ENCODE measurements around the gene CEP290. TPM values are rescaled to one million over a fixed set of nuclear protein-coding genes. Genes with fewer than 3 reads are reported as not detected.

The CEP290 gene
- total and polyA plus RNA-seq, 2 experiments from 2014 or later, result 17.3 to 25.7 TPM

Small RNA genes within 50 kb of the gene (small RNA-seq; reads per million reads assigned to genes)
- gene RNA5SP364 (ENCODE audit: low replicate concordance), result not detected

Other genes starting within 250 kb of the CEP290 start
- 0.03 TPM in 1 of 2 replicates, not detected in the other for gene C12orf50, start 112.7 kb downstream of the CEP290 start, total RNA-seq (2014; rRNA removed; shearing (Covaris generic))
- not detected in 2 replicates for gene C12orf50, start 112.7 kb downstream of the CEP290 start, polyA plus RNA-seq (2016; fragmentation: Nextera tagmentation; extraction: Ambion mirVana)
- gene TMTC3, start 219 bp upstream of the CEP290 start, total RNA-seq (2014; rRNA removed; shearing (Covaris generic)), result 53.8 and 55.8 TPM in 2 replicates
- 15.5 and 17.7 TPM in 2 replicates for gene TMTC3, start 219 bp upstream of the CEP290 start, polyA plus RNA-seq (2016; fragmentation: Nextera tagmentation; extraction: Ambion mirVana)

All from GM23338 (cell line).